ENCODE results near the gene B4GALT5.
A peak's percentile ranks its signal among the peaks of the same experiment; 100 is the strongest.
"Not testable (repeated sequence)": the region's sequence is repeated elsewhere in the genome, so short reads cannot be mapped to it uniquely, and the experiment has no call there.

B4GALT5 gene

GRCh38 chr20:49656304-49656703 is 57.4 kb downstream of the B4GALT5 start:
- peak; percentile 82 for DNase-seq

GRCh38 chr20:49653925-49654434 is 59.7 kb downstream of the B4GALT5 start:
- no peak for DNase-seq

GRCh38 chr20:49649672-49650071 is 64.0 kb downstream of the B4GALT5 start:
- no peak for DNase-seq

- no peak for DNase-seq
These were observed 66.1 kb downstream of the B4GALT5 start for GRCh38 chr20:49647550-49647949.

- DNase-seq: no peak
These were observed 67.2 kb downstream of the B4GALT5 start for GRCh38 chr20:49646528-49646927.

GRCh38 chr20:49646126-49646525 is 67.6 kb downstream of the B4GALT5 start:
- no peak for DNase-seq

GRCh38 chr20:49644980-49645565 is 68.6 kb downstream of the B4GALT5 start:
- no peak for DNase-seq

- no peak for DNase-seq
These were observed 70.9 kb downstream of the B4GALT5 start for GRCh38 chr20:49642816-49643215.

- DNase-seq: peak; percentile 10
These were observed 71.7 kb downstream of the B4GALT5 start for GRCh38 chr20:49641683-49642656.

GRCh38 chr20:49637046-49637637 is 76.5 kb downstream of the B4GALT5 start:
- DNase-seq: no peak

GRCh38 chr20:49636447-49636846 is 77.2 kb downstream of the B4GALT5 start:
- DNase-seq: no peak

GRCh38 chr20:49635866-49636265 is 77.8 kb downstream of the B4GALT5 start:
- DNase-seq: no peak

- no peak for DNase-seq
These were observed 78.5 kb downstream of the B4GALT5 start for GRCh38 chr20:49635166-49635565.

- DNase-seq: no peak
These were observed 79.6 kb downstream of the B4GALT5 start for GRCh38 chr20:49634116-49634515.

GRCh38 chr20:49633643-49634042 is 80.0 kb downstream of the B4GALT5 start:
- no peak for DNase-seq

GRCh38 chr20:49633023-49633422 is 80.7 kb downstream of the B4GALT5 start:
- DNase-seq: no peak

GRCh38 chr20:49631856-49632418 is 81.7 kb downstream of the B4GALT5 start:
- no peak for DNase-seq

- no peak for DNase-seq
These were observed 82.5 kb downstream of the B4GALT5 start for GRCh38 chr20:49631061-49631716.

GRCh38 chr20:49630396-49630951 is 83.2 kb downstream of the B4GALT5 start:
- no peak for DNase-seq

GRCh38 chr20:49629606-49630005 is 84.1 kb downstream of the B4GALT5 start:
- DNase-seq: no peak

GRCh38 chr20:49628280-49628679 is 85.4 kb downstream of the B4GALT5 start:
- DNase-seq: not testable (repeated sequence)

GRCh38 chr20:49627329-49627761 is 86.3 kb downstream of the B4GALT5 start:
- DNase-seq: no peak
